ENCODE data around the gene CCHCR1. TPM values are rescaled to one million over a fixed set of nuclear protein-coding genes. Genes with fewer than 3 reads are reported as not detected.
"Not testable (repeated sequence)": the region's sequence is repeated elsewhere in the genome, so short reads cannot be mapped to it uniquely, and the experiment has no call there.

CCHCR1 gene
- total RNA-seq, 1 donor: 21.8 TPM

- not testable (repeated sequence) for DNase-seq (ENCODE audit: low read depth in 2 of 3, low spot score in 2 of 3)
Measured at GRCh38 chr6:31183287-31183686, 25.7 kb upstream of the CCHCR1 start.

- peak in 2 of 3 donors; percentile 65 to 82 for DNase-seq (ENCODE audit: low read depth in 2 of 3, low spot score in 2 of 3)
Measured at GRCh38 chr6:31180500-31180899, 22.9 kb upstream of the CCHCR1 start.

- DNase-seq (ENCODE audit: low read depth in 2 of 3, low spot score in 2 of 3): no peak
Measured at GRCh38 chr6:31179896-31180295, 22.3 kb upstream of the CCHCR1 start.

DNA sequence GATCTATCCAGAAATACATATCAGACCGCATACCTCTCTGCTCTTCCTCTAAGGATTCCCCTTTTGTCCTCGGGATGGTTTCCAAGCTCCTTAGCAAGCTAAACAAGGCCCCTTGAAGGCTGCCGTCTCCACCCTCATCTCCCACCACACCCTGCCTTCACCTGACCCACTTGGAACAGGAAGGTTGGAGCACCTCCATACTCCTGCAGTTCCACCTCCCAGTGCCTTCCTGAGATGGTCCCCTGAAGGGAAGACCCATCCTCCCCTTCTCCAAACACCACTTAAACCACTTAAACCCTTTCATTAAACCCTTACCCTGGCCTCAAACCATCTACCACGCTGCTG lies 21.4 kb upstream of the CCHCR1 start:
- DNase-seq (ENCODE audit: low read depth in 2 of 3, low spot score in 2 of 3): no peak

DNA sequence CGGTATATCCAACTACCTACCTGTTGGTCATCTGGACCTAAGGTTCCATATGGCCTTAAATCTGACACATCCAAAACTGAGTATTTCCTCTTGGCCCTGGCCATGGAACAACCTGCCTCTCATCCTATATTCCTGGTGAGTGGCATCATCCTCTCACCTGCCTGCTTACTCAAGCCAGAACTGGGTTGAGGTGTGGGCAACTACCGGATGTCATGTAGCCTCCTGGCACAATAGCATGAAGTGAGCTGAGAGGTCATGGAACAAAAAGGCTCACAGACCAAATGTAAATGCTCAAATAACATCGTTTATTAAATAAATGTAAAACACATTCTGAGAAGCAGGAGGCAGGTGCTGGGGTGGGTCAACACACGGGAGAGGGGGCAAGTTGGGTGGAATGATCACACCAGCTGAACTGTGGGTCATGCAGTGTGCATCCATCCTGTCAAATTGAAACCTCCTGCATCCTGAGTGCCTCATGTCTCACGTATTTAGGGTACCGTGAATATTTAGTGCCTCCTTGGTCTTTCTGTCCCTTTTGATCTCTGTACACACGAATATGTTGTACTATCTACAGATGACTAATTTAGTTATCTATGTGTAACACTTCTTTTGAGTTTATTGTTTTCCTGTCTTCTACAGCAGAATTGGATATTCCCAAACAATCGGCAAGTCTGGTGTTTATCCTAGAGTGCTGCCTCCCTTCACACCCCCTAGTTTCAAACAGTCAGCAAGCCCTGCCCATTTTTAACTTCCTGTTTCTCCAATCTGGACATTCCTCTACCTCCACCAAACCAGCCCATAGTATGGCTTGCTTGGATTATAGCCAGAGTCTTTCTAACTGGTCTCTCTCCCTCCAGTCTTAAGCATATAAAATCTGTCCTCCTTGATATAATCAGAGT lies 20.8 kb upstream of the CCHCR1 start:
- no peak for DNase-seq (ENCODE audit: low read depth in 2 of 3, low spot score in 2 of 3)

GRCh38 chr6:31175971-31176370 lies 18.4 kb upstream of the CCHCR1 start:
- DNase-seq (ENCODE audit: low read depth in 2 of 3, low spot score in 2 of 3): no peak

GRCh38 chr6:31174378-31174777 lies 16.8 kb upstream of the CCHCR1 start:
- DNase-seq (ENCODE audit: low read depth in 2 of 3, low spot score in 2 of 3): no peak

GRCh38 chr6:31173406-31173805 lies 15.8 kb upstream of the CCHCR1 start:
- no peak for DNase-seq (ENCODE audit: low read depth in 2 of 3, low spot score in 2 of 3)

DNA sequence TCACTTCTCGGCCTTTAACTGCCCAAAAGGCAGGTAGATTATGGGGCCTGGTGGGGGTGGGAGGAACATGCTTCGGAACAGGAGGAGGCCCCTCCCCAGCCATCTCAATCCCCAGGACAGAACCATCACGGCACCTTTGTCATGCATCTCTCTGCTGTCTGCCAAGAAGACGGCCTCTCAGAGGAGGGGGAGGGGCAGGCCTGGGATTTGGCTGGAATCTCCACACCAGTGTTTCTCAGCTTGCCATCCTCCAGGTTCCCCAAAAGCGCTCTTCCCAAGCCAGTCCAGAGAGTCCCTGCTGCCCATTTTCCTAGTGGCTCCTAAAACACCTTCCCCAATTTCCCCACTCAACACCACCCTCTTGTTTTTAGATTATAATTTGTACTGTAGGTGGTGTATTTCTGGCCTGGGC lies 15.4 kb upstream of the CCHCR1 start:
- no peak for DNase-seq (ENCODE audit: low read depth in 2 of 3, low spot score in 2 of 3)

DNA sequence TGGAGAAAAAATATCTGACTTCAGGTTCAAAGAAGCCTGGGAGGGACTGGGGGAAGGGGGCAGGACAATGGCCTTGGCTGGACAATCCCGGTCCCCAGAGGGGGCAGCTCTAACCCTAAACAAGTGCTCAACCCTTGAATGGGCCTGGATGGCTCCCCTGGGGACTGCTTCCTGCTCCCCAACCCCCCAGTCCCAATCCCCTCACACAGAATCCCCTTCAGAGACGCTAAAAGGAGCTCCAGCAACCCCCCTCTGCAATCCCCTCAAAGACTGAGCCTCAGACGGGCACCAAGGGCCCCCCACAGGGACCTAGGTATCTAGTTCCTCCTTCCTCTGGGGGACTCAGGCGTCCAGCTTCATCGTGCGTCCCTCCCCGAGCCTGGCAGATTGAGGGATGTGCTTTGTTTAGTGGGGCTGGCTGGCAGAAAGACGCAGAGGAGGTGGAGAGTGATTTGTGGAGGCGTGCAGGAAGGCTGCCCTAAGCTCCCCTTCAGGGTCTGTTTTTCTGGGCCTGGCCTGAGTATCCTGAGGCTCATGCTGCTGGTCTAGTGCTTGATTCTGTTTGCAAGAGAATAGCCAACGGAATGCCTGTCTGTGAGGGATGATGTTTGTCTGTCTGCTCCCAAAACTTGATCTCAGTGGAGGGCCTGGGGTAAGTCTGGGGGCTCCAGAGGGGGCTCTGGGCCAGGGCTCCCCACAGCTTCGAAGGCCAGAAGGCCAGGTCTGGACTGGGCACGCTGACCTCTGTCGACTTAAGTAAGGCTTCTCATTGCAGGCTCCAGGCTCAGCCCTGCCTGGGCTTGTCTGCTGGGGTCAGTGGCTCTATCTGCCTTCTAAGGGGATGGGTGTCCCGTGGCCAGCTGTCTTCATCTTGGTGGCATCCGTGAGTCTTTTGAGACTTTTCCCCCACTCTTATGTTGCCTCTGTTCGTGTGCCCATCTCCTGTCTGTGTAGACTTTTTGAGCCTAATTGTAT lies 14.6 kb upstream of the CCHCR1 start:
- DNase-seq (ENCODE audit: low read depth in 2 of 3, low spot score in 2 of 3): no peak

DNA sequence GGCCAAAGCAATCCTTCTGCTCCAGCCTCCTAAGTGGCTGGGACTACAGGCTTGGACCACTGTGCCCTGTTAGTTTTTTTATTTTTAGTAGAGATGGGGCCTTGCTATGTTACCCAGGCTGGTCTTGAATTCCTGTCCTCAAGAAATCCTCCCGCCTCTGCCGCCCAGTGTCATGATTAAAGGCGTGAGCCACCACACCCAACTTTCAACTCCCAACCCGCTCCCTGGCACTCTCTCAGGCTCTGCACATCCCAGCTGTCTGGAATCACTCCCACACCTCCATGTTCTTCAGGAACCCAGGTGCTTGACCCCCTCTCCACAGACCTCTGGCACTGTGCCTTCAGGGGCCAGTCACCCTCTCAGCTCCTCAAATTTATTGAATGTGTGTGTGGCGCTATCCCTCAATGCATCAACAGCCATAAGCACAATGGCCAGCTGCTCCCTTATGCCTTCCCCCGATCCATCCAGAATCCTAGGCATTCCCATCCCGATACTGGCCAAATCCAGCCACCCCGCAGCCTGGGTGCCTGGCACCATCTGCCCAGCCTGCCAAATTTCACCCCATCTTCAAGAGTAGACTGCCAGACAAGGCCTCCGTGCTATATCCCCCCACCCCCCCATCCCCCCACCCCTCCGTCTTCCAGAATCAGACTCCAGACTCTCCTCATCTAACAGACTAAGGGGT lies 13.5 kb upstream of the CCHCR1 start:
- DNase-seq (ENCODE audit: low read depth in 2 of 3, low spot score in 2 of 3): no peak

DNA sequence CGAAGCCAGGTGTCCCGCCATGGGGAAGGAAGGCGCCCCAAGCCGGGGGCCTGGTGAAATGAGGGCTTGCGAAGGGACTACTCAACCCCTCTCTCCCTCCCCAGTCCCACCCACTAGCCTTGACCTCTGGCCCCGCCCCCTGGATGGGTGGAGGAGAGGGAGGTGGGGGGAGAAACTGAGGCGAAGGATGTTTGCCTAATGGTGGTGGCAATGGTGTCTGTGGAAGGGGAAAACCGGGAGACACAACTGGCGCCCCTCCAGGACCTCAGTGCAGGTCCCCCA lies 12.9 kb upstream of the CCHCR1 start, which contains the start of gene POU5F1:
Gene POU5F1 (minus strand): TSS at position 83 of the 282 bp plus-strand sequence. CDS start 62 bp downstream, at position 21.
- DNase-seq (ENCODE audit: low read depth in 2 of 3, low spot score in 2 of 3): no peak

DNA sequence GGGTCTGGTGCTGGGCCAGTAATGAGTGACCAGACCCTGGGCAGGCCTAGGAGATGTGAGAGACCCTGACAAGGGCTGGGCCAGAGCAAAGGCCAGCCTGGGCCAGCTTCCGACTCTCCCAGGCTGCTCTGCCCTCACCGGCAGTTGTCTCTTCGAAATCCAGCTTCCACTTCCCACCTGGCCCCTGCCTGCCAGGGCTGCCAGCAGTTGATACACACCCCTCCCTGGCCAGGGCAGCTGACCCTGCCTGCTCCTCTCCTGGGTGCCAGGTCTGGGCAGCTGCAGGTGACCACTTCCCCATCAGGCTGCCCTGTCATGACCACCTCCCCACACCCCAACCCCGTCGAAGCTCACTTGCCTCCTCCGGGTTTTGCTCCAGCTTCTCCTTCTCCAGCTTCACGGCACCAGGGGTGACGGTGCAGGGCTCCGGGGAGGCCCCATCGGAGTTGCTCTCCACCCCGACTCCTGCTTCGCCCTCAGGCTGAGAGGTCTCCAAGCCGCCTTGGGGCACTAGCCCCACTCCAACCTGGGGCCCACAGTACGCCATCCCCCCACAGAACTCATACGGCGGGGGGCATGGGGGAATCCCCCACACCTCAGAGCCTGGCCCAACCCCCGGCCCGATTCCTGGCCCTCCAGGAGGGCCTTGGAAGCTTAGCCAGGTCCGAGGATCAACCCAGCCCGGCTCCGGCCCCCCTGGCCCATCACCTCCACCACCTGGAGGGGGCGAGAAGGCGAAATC lies 12.4 kb upstream of the CCHCR1 start:
- DNase-seq (ENCODE audit: low read depth in 2 of 3, low spot score in 2 of 3): not testable (repeated sequence)

DNA sequence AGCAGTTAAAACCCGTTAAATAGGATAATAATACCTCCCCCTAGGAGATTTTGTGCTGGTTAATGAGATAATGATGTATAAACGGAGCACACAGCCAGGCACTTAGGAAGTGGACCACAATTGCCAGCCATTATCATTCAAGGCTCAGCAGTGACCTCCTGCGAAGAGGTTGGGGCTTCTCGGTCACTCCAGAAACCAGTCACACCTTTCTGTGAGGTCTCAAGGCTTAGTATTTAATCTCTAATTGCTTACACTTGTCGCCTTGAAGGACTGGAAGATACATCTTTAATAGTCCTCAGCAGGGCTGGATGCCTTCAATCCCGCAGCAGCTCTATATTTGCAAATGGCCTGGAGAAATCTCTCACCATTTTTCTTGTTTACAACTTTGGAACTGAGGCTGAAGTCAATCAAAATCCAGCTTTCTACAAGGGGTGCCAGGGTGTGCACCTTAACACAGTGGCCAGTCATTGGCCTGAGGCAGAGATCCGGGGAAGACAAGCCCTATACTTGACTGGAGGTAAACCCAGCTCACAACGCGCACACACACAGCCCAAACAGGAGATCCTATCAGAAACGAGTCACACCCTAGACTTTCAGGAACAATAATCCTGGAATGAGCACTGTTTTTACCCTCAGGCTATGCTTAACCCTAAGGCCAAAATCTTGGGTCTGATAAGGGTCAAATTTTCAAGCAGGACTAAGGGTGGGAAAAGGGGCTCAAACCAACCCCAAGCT lies 11.7 kb upstream of the CCHCR1 start:
- DNase-seq (ENCODE audit: low read depth in 2 of 3, low spot score in 2 of 3): no peak

- DNase-seq (ENCODE audit: low read depth in 2 of 3, low spot score in 2 of 3): no peak
Measured at GRCh38 chr6:31168606-31169005, 11.0 kb upstream of the CCHCR1 start.

DNA sequence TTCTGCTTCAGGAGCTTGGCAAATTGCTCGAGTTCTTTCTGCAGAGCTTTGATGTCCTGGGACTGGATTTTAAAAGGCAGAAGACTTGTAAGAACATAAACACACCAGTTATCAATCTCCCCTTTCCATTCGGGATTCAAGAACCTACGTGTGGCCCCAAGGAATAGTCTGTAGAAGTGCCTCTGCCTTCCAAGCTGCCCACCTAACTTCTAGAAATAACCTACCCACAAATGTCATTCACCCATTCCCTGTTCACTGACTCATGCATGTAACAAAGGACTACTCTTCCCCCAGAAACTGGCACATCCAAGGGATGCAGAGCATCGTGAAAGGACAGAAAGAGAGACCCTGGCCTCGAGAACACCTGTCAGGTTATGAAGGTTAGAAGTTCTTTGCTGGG lies 8.4 kb upstream of the CCHCR1 start:
- DNase-seq (ENCODE audit: low read depth in 2 of 3, low spot score in 2 of 3): no peak

DNA sequence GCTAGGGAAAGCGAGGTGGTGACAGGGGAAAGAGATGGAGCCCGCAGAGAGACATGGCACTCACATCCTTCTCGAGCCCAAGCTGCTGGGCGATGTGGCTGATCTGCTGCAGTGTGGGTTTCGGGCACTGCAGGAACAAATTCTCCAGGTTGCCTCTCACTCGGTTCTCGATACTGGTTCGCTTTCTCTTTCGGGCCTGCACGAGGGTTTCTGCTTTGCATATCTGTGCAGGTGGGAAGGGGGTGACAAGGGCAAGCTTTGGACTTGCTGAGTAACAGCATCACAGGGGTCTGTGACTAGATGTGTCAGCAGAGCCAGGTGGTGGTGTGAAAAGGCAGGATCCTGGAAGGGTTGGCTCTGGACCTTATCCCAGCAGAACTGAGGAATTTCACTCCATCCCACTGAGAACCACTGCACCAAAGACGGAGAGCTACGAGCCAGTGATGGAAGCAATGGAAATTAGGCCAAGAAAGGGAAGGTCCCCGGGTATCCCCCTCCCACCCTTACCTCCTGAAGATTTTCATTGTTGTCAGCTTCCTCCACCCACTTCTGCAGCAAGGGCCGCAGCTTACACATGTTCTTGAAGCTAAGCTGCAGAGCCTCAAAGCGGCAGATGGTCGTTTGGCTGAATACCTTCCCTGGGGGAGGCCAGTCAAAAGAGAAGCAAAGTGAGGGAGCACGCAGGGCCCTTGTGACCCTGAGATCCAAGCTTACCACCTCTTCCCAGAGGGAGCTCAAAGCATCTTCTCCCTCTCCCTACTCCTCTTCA lies 7.6 kb upstream of the CCHCR1 start:
- DNase-seq (ENCODE audit: low read depth in 2 of 3, low spot score in 2 of 3): not testable (repeated sequence)

- DNase-seq (ENCODE audit: low read depth in 2 of 3, low spot score in 2 of 3): not testable (repeated sequence)
Measured at GRCh38 chr6:31164475-31165063, 7.0 kb upstream of the CCHCR1 start.

- no peak for DNase-seq (ENCODE audit: low read depth in 2 of 3, low spot score in 2 of 3)
Measured at GRCh38 chr6:31163922-31164321, 6.3 kb upstream of the CCHCR1 start.
